OCI-LY7 (cell line): ENCODE results near the gene TOP2A. TPM values are rescaled to one million over a fixed set of nuclear protein-coding genes. Genes with fewer than 3 reads are reported as not detected.

Experiments
- BruUV-seq: library from RNA; stranded (reverse); fragments of 400-500 nt; replicated peaks from 2 replicates; lab custom pipeline; 2021; lab: Mats Ljungman, UMichigan
- CTCF ChIA-PET: fragments of 300-600 bp; sonication (Branson Sonifier 250); formaldehyde crosslinking; loops from one replicate; lab custom pipeline; 2022; ENCODE audit warnings: antibody characterized with exemption; ENCODE audit not compliant: unreplicated experiment; lab: Charles Lee
- POLR2A ChIA-PET: fragments of 300-600 bp; sonication (Branson Sonifier 250); formaldehyde crosslinking; loops from one replicate; lab custom pipeline; 2022; ENCODE audit warnings: antibody characterized with exemption; lab: Charles Lee
- DNase-seq: peaks from one replicate; pipeline ENCODE4 v3.0.0-alpha.2; 2015; ENCODE audit warnings: low spot score
- H2AFZ ChIP-seq: fragments of 200-600 bp; sonication (generic), shearing (Covaris generic); 2 replicates; pipeline ENCODE4 v1.6.1; 2014; ENCODE audit warnings: mild to moderate bottlenecking, antibody characterized with exemption, low read length, moderate library complexity
- H3K27ac ChIP-seq: fragments of 200-600 bp; sonication (generic); 2 replicates; pipeline ENCODE4 v1.5.1; 2014; ENCODE audit warnings: mixed run types, low read depth, mild to moderate bottlenecking, moderate library complexity, low read length, inconsistent platforms; ENCODE audit not compliant: poor library complexity, severe bottlenecking
- H3K36me3 ChIP-seq: fragments of 200-600 bp; sonication (generic); 2 replicates; pipeline ENCODE4 v1.6.1; 2014; ENCODE audit warnings: mild to moderate bottlenecking, antibody characterized with exemption, low read length, moderate library complexity, mixed read lengths; ENCODE audit not compliant: insufficient read depth
- H3K4me1 ChIP-seq: fragments of 200-600 bp; sonication (generic); 2 replicates; pipeline ENCODE4 v1.5.1; 2014; ENCODE audit warnings: mild to moderate bottlenecking, low read length; ENCODE audit not compliant: insufficient read depth, poor library complexity, severe bottlenecking
- H3K4me2 ChIP-seq: fragments of 200-600 bp; sonication (generic); 2 replicates; pipeline ENCODE4 v1.6.1; 2014; ENCODE audit warnings: mild to moderate bottlenecking, low read length
- H3K4me3 ChIP-seq: fragments of 200-600 bp; sonication (generic); 2 replicates; pipeline ENCODE4 v1.5.1; 2014; ENCODE audit warnings: mild to moderate bottlenecking, low read depth, low read length; ENCODE audit not compliant: poor library complexity, severe bottlenecking
- H3K79me2 ChIP-seq: fragments of 200-600 bp; sonication (generic); 2 replicates; pipeline ENCODE4 v1.6.1; 2016; ENCODE audit warnings: low read depth, mild to moderate bottlenecking, low read length, moderate library complexity, mixed read lengths; ENCODE audit not compliant: insufficient read depth
- H3K9me2 ChIP-seq: fragments of 200-600 bp; sonication (generic); 2 replicates; pipeline ENCODE4 v1.6.1; 2016; ENCODE audit warnings: mild to moderate bottlenecking, low read length, mixed read lengths; ENCODE audit not compliant: insufficient read depth
- H3K9me3 ChIP-seq: fragments of 200-600 bp; sonication (generic); 2 replicates; pipeline ENCODE4 v1.6.1; 2014; ENCODE audit warnings: mild to moderate bottlenecking, mixed run types, low read length, mixed read lengths
- H4K20me1 ChIP-seq: fragments of 200-600 bp; sonication (generic); 2 replicates; pipeline ENCODE4 v1.6.1; 2014; ENCODE audit warnings: mild to moderate bottlenecking, antibody characterized with exemption, low read length, moderate library complexity, mixed read lengths; ENCODE audit not compliant: insufficient read depth
- CTCF ChIP-seq: fragments of 200-600 bp; sonication (generic); conservative IDR thresholded peaks from 2 replicates; pipeline ENCODE4 v1.5.1; 2014; ENCODE audit warnings: mild to moderate bottlenecking, antibody characterized with exemption, low read length, moderate library complexity, mixed read lengths
- EZH2phosphoT487 ChIP-seq: fragments of 200-600 bp; sonication (generic); IDR thresholded peaks from 2 replicates; pipeline ENCODE4 v1.6.1; 2018; ENCODE audit warnings: low read depth, borderline replicate concordance, mild to moderate bottlenecking, mixed run types, antibody characterized with exemption, low read length, moderate library complexity, mixed read lengths
- intact Hi-C: fragments of 100-400 bp; cut with micrococcal nuclease; formaldehyde crosslinking; loops from one replicate; pipeline ENCODE4 v1.10.0; 2022; ENCODE audit not compliant: unreplicated experiment
- small RNA-seq: library from RNA; depleted of rRNA; stranded (forward); fragments of <200 nt; gene quantifications from one replicate; pipeline ENCODE3, GENCODE V24; 2014
- total RNA-seq, 2 experiments: library from RNA; depleted of rRNA in 1 of 2; stranded (reverse); fragments of >200 nt in 1 of 2; shearing (Covaris generic) in 1 of 2; gene quantifications; 2 replicates each; pipeline ENCODE4 v1.2.3, GENCODE V29; 2014 to 2022

Gene TOP2A
- total RNA-seq, 2 experiments from 2014 or later = 293 to 340 TPM

GRCh38 chr17:40338941-40339649 lies 78.6 kb downstream of the TOP2A start:
- H3K9me3 ChIP-seq = no peaks in the 10 kb centered on the region
- peaks cover 50% of the 10 kb centered on the region for H3K4me1 ChIP-seq
- H3K9me2 ChIP-seq = no peaks in the 10 kb centered on the region
- no peak overlapping the region for H2AFZ ChIP-seq
- ChIA-PET POLR2A (interaction anchor here (0.7 to 1.7 kb wide), 6 partner anchors 11 to 171 kb away, joined by 3 to 13 read pairs (median 4); no protein-coding TSS in a partner anchor), CTCF (interaction anchor here (0.9 kb wide), 1 partner anchor 22 kb away, joined by 4 read pairs; no protein-coding TSS in a partner anchor)
- no peaks in the 10 kb centered on the region for H4K20me1 ChIP-seq
- peak overlapping the region; percentile 37; the same call in 1 of the 2 replicates for H3K4me2 ChIP-seq
- BruUV-seq = no TSS peak
- peak; percentile 38 for DNase-seq
- H3K36me3 ChIP-seq = no peaks in the 10 kb centered on the region
- no peaks in the 10 kb centered on the region for H3K79me2 ChIP-seq
- peak overlapping the region; percentile 30 for H3K27ac ChIP-seq
- H3K4me3 ChIP-seq = no peak overlapping the region
- intact Hi-C loops = no loop called here
- TF ChIP-seq EZH2phosphoT487 (no peak), CTCF (no peak)

Small RNA genes lying within 50 kb of the gene (small RNA-seq; reads per million reads assigned to genes)
- gene RF00019 = not detected
- not detected for gene RNA5SP441

Other genes with a start within 250 kb of the TOP2A start
- 2.1 and 4.9 TPM in 2 replicates for gene RAPGEFL1, start 240.4 kb downstream of the TOP2A start, total RNA-seq (2014; rRNA removed; shearing (Covaris generic))
- 5.2 and 5.8 TPM in 2 replicates for gene RAPGEFL1, start 240.4 kb downstream of the TOP2A start, total RNA-seq (2022)
- gene WIPF2, start 198.6 kb downstream of the TOP2A start, total RNA-seq (2014; rRNA removed; shearing (Covaris generic)) = 4.6 and 4.7 TPM in 2 replicates
- 19.6 and 20.3 TPM in 2 replicates for gene WIPF2, start 198.6 kb downstream of the TOP2A start, total RNA-seq (2022)
- gene CDC6, start 130.0 kb downstream of the TOP2A start, total RNA-seq (2014; rRNA removed; shearing (Covaris generic)) = 72.3 and 75.2 TPM in 2 replicates
- 132 and 156 TPM in 2 replicates for gene CDC6, start 130.0 kb downstream of the TOP2A start, total RNA-seq (2022)
- gene RARA, start 108.7 kb downstream of the TOP2A start, total RNA-seq (2014; rRNA removed; shearing (Covaris generic)) = 3.1 and 5.7 TPM in 2 replicates
- 8.0 and 8.6 TPM in 2 replicates for gene RARA, start 108.7 kb downstream of the TOP2A start, total RNA-seq (2022)
- gene GJD3, start 53.2 kb downstream of the TOP2A start, total RNA-seq (2014; rRNA removed; shearing (Covaris generic)) = not detected in 2 replicates
- not detected in 2 replicates for gene GJD3, start 53.2 kb downstream of the TOP2A start, total RNA-seq (2022)
- not detected in 2 replicates for gene IGFBP4, start 25.6 kb upstream of the TOP2A start, total RNA-seq (2014; rRNA removed; shearing (Covaris generic))
- gene IGFBP4, start 25.6 kb upstream of the TOP2A start, total RNA-seq (2022) = not detected in 2 replicates
- 0.18 and 0.22 TPM in 2 replicates for gene TNS4, start 83.7 kb upstream of the TOP2A start, total RNA-seq (2014; rRNA removed; shearing (Covaris generic))
- gene TNS4, start 83.7 kb upstream of the TOP2A start, total RNA-seq (2022) = 0.66 and 0.97 TPM in 2 replicates
- gene CCR7, start 147.6 kb upstream of the TOP2A start, total RNA-seq (2014; rRNA removed; shearing (Covaris generic)) = 1.8 and 2.3 TPM in 2 replicates
- gene CCR7, start 147.6 kb upstream of the TOP2A start, total RNA-seq (2022) = 0.48 TPM in 1 of 2 replicates, not detected in the other
- gene SMARCE1, start 229.9 kb upstream of the TOP2A start, total RNA-seq (2014; rRNA removed; shearing (Covaris generic)) = 75.9 and 98.7 TPM in 2 replicates
- gene SMARCE1, start 229.9 kb upstream of the TOP2A start, total RNA-seq (2022) = 109 and 123 TPM in 2 replicates
- gene KRT222, start 247.3 kb upstream of the TOP2A start, total RNA-seq (2014; rRNA removed; shearing (Covaris generic)) = not detected in 2 replicates
- not detected in 2 replicates for gene KRT222, start 247.3 kb upstream of the TOP2A start, total RNA-seq (2022)